ENCODE data around the gene TMEM59L. TPM values are rescaled to one million over a fixed set of nuclear protein-coding genes. Genes with fewer than 3 reads are reported as not detected.
A peak's percentile ranks its signal among the peaks of the same experiment; 100 is the strongest.

TMEM59L gene
- total and polyA plus RNA-seq, 9 of the 15 experiments (the other 6 are each of a cell fraction or from before 2014, with no cell fraction given): 0.37 TPM; not detected in 8

- peak; percentile 28; the same call in 1 of the 2 replicates for TF ChIP-seq RBFOX2 (IDR thresholded peaks at IDR 0.05; ENCODE audit: low read depth, low read length)
- TF ChIP-seq HMG20B (CRISPR knock-in tag; IDR thresholded peaks at IDR 0.05): no peak
- TF ChIP-seq TAF1 (IDR thresholded peaks at IDR 0.05; ENCODE audit: control insufficient read depth, extremely low read depth, insufficient read depth, low read length, severe bottlenecking): no peak
Measured at GRCh38 chr19:18637673-18638630, 25.3 kb downstream of the TMEM59L start (continued).

- H3K79me2 ChIP-seq (ENCODE audit: control insufficient read depth, insufficient read depth, low read length): peaks cover 24% of the 10 kb centered on the region
- H3K27me3 ChIP-seq (ENCODE audit: control insufficient read depth in 2 of 2, insufficient read depth in 2 of 2, low read length in 2 of 2): peaks cover 1 to 5% of the 10 kb centered on the region in 2 experiments; a peak in 3 of 5 replicates
- H3K36me3 ChIP-seq (ENCODE audit: control insufficient read depth, insufficient read depth, low read length): no peaks in the 10 kb centered on the region
- H3K27ac ChIP-seq (ENCODE audit: extremely low read depth, low read depth, low read length): no peak overlapping the region
- no peaks in the 10 kb centered on the region for H3K9me3 ChIP-seq (replicated peaks; ENCODE audit: control insufficient read depth, insufficient read depth, low read depth, low read length)
- FAIRE-seq (no peak), DNase-seq (ENCODE audit: extremely low read depth in 1 of 4, low spot score in 3 of 4) (no peak), ATAC-seq (no peak)
- in situ Hi-C loops (cut with MboI): no loop called here
- H3K9ac ChIP-seq (ENCODE audit: insufficient read depth in 1 of 2, low read depth in 2 of 2, low read length in 2 of 2): no peak overlapping the region
- H3K9me1 ChIP-seq (ENCODE audit: control insufficient read depth, insufficient read depth, low read length): no peaks in the 10 kb centered on the region
- H3K4me3 ChIP-seq: no peak overlapping the region
- BruUV-seq (replicated peaks): no TSS peak
- H2AFZ ChIP-seq (ENCODE audit: low read depth, low read length): no peak overlapping the region
- intact Hi-C loops (cut with micrococcal nuclease): loop anchor here (5.0 kb wide), 2 partner anchors 47 to 193 kb away; partner anchors contain the start of gene UPF1
- no peak overlapping the region for H3K4me2 ChIP-seq (ENCODE audit: insufficient read depth, low read length)
- ChIA-PET POLR2A (interaction anchor here (0.6 to 1.1 kb wide), 2 partner anchors 9 to 217 kb away, joined by 3 read pairs; no protein-coding TSS in a partner anchor), CTCF (ENCODE audit: low intra/inter-chr PET ratio) (no interaction called here)
- H3K4me1 ChIP-seq (replicated peaks in 1 of 2; ENCODE audit: control insufficient read depth in 2 of 2, insufficient read depth in 2 of 2, low read length in 2 of 2): peaks cover 4 to 22% of the 10 kb centered on the region in 2 experiments; a peak in 4 of 5 replicates
- 0 out of 2 replicates have a peak, but pooled peaks cover 12% of the 10 kb centered on the region for H4K20me1 ChIP-seq (replicated peaks; ENCODE audit: control insufficient read depth, insufficient read depth, low read length)
- WGBS (ENCODE audit: insufficient coverage, low coverage, missing lambda C conversion rate): 61% methylated on average over 8 of the region's 8 CpGs
- TF ChIP-seq XRCC4 (IDR thresholded peaks at IDR 0.05; ENCODE audit: extremely low read depth, insufficient read depth, insufficient read length) (no peak), MBD2 (IDR thresholded peaks at IDR 0.05; ENCODE audit: borderline replicate concordance, low read depth) (no peak), CHD1 (IDR thresholded peaks at IDR 0.05; ENCODE audit: low read length) (no peak), PRPF4 (IDR thresholded peaks at IDR 0.05; ENCODE audit: insufficient read depth, low read depth, low read length, poor library complexity, severe bottlenecking) (no peak), ZFP30 (CRISPR knock-in tag; IDR thresholded peaks at IDR 0.05; ENCODE audit: borderline replicate concordance) (no peak), PHB (CRISPR knock-in tag; IDR thresholded peaks at IDR 0.05) (no peak), ZNF408 (CRISPR knock-in tag; IDR thresholded peaks at IDR 0.05; ENCODE audit: low read depth) (no peak), ZNF280A (IDR thresholded peaks at IDR 0.05; ENCODE audit: low read depth, partially characterized antibody) (no peak), ELK3 (CRISPR knock-in tag; IDR thresholded peaks at IDR 0.05) (no peak), NFRKB (IDR thresholded peaks at IDR 0.05; ENCODE audit: low read depth) (no peak), PRMT5 (CRISPR knock-in tag; IDR thresholded peaks at IDR 0.05) (no peak), NR1H2 (CRISPR knock-in tag; IDR thresholded peaks at IDR 0.05) (no peak), ZNF57 (CRISPR knock-in tag; IDR thresholded peaks at IDR 0.05) (no peak), IFI16 (CRISPR knock-in tag; IDR thresholded peaks at IDR 0.05) (no peak), NELFE (IDR thresholded peaks at IDR 0.05; ENCODE audit: insufficient read depth, insufficient read length) (no peak)
Measured at GRCh38 chr19:18639706-18640243, 27.1 kb downstream of the TMEM59L start.
